Aorta (tissue), 5 donors: ENCODE measurements around the gene CXCR4. TPM values are rescaled to one million over a fixed set of nuclear protein-coding genes. Genes with fewer than 3 reads are reported as not detected.

Experiments used
- ATAC-seq: fragments of 200-7000 bp; cut with Tn5 transposase; one replicate; pipeline ENCODE4 v1.9.1; 2022; ENCODE audit warnings: moderate library complexity; ENCODE audit not compliant: low FRiP score
- DNase-seq, 2 donors: peaks; one replicate each; pipeline ENCODE4 v3.0.0-alpha.2; 2020
- H3K27ac ChIP-seq, 2 donors: one replicate each; pipeline ENCODE4 v1.5.1; 2013; ENCODE audit warnings: low read length in 2 of 2, mild to moderate bottlenecking in 2 of 2, moderate library complexity in 2 of 2, control low read depth in 1 of 2, inconsistent platforms in 1 of 2, low read depth in 1 of 2
- H3K27me3 ChIP-seq, 2 donors: one replicate each; pipeline ENCODE4 v1.6.1; 2013; ENCODE audit warnings: control low read depth in 1 of 2, low read length in 1 of 2, mild to moderate bottlenecking in 1 of 2, moderate library complexity in 1 of 2; ENCODE audit not compliant: insufficient read depth in 2 of 2, control insufficient read depth in 1 of 2
- H3K36me3 ChIP-seq, 2 donors: one replicate each; pipeline ENCODE4 v1.6.1; 2013; ENCODE audit warnings: control low read depth in 1 of 2, low read length in 1 of 2, mild to moderate bottlenecking in 1 of 2; ENCODE audit not compliant: insufficient read depth in 2 of 2, control insufficient read depth in 1 of 2
- H3K4me1 ChIP-seq, 2 donors: one replicate each; pipeline ENCODE4 v1.6.1; 2013; ENCODE audit warnings: low read length in 2 of 2, control low read depth in 1 of 2, mild to moderate bottlenecking in 1 of 2, moderate library complexity in 1 of 2; ENCODE audit not compliant: insufficient read depth in 2 of 2, control insufficient read depth in 1 of 2
- H3K4me3 ChIP-seq, 2 donors: one replicate each; pipeline ENCODE4 v1.5.1; 2013; ENCODE audit warnings: low read length in 2 of 2, control low read depth in 1 of 2, mild to moderate bottlenecking in 1 of 2
- H3K9me3 ChIP-seq: one replicate; pipeline ENCODE4 v1.6.1; 2013; ENCODE audit warnings: mild to moderate bottlenecking, low read length; ENCODE audit not compliant: control insufficient read depth
- WGBS, 2 donors: extraction: QIAGEN DNeasy Blood & Tissue Kit; methylation state at CpG; one replicate each; pipeline ENCODE4 v1.1.7; 2013; 5-methylcytosine and 5-hydroxymethylcytosine counted together
- intact Hi-C, 2 donors: fragments of 100-400 bp; cut with DNase I; formaldehyde crosslinking; loops; one replicate each; pipeline versions ENCODE4 v1.14.2 to v1.15.0; 2022
- polyA plus RNA-seq, 2 donors: library from polyadenylated mRNA; stranded (reverse); fragments of 200-250 nt; gene quantifications; one replicate each; pipeline ENCODE4 v1.2.3, GENCODE V29; 2013
- total RNA-seq, 2 donors: library from RNA; stranded (reverse); fragmentation: NEBNext Ultra II Directional; extraction: Animal tissue kit (Norgen Biotek cat#: 25700); gene quantifications; one replicate each; pipeline ENCODE4 v1.2.1, GENCODE V29; 2021
- donor health status: healthy with polysubstance abuse.
- donor health status: Bipolar disorder and iron deficiency.
- donor health status: DM: no; HTN: no; CAD: no.
- donor health status: DM: no; HTN: no; CAD: no.
- donor health status: DM: yes; HTN: yes; CAD: no.

CXCR4 gene
- total and polyA plus RNA-seq, 4 donors: 0.97 to 23.7 (median 13.9) TPM

DNA sequence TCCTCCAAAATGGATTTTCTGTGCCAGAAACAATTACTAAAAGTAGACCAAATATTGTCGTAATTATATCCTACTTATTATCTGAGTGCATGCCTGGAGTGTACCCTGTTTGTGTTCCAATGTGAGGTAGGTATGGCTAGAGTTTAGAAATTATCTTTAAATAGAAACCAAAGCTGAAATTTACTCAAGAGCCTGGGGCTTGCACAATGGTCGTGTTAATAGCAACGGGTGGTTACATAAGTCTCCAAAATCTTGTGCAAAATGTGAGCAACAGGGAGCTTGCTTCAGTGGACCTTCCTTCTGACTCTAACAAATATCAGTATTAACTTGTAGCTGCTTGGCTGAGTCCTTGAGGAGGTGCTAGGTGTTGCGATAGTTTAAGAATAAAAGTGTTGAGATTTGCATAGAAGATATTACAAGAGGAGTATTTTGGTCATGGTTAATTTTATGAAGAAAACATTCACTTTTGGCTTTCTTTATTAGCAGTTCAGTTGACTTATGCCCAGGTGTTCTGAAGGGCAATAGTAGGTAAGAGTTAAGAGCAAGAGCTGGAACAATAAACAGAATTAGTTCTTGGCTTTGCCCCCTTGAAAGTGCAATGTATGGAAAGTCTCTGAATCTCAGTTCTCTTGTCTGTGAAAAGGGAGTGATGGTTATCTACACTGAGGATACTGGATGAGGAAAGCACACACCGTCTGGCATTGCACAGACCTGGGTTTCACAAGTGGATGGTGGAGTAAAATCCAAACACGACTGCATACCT lies 4.6 kb downstream of the CXCR4 start:
- H3K4me1 ChIP-seq: no peaks in the 10 kb centered on the region
- no peaks in the 10 kb centered on the region for H3K27me3 ChIP-seq
- no peak for ATAC-seq
- no peak overlapping the region for H3K4me3 ChIP-seq
- intact Hi-C loops: no loop called here
- no peak for DNase-seq
- no peaks in the 10 kb centered on the region for H3K36me3 ChIP-seq
- no peak overlapping the region for H3K27ac ChIP-seq
- peaks cover 2% of the 10 kb centered on the region for H3K9me3 ChIP-seq
- WGBS, 2 donors: 80 to 86% methylated on average over 6 of the region's 6 CpGs

DNA sequence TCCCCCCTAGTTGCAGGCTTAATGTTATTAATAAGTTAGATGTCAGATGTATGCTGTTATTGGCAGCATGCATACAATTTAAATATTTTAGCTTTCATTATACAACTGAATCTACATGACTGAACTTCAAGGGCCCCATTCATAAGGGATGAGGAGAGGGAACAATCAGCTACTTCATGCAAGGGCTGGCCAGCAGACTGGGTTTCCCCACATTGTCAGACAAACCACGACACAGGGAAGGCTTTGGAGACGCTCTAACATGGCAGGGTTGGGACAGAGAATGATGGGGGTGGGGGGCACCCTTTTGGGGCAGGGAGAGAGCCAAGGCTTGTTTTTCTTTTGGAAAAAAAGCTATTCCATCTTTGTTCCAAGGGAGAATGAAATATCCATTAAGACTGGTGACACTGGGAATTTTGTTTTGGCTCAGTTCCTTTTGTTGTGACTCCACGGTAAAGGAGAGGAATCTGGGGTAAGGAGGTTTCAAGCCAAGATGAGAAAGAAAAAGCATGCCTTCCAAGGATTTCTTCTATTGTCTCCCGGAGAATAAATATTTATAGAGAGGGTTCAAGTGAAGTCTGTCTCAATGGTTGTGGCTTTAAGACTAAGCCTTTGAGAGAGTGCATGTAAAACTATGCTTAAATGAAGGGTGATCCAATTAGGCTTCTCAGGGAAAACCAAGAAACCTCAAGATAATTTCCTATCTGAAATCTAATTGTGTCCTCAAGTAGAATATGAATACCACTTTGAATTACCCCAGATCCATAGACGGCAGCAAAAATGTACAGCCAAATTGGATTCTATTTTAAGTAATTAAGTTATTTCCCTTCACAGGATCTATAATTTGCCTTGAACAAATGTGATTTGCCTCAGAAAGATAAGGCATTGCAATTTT lies 5.4 kb downstream of the CXCR4 start:
- no peaks in the 10 kb centered on the region for H3K27me3 ChIP-seq
- 35 to 53% methylated on average over 5 of the region's 5 CpGs for WGBS, 2 donors
- H3K9me3 ChIP-seq: peaks cover 2% of the 10 kb centered on the region
- H3K27ac ChIP-seq: no peak overlapping the region
- no peak overlapping the region for H3K4me3 ChIP-seq
- intact Hi-C loops: no loop called here
- ATAC-seq: no peak
- no peak for DNase-seq
- H3K4me1 ChIP-seq: no peaks in the 10 kb centered on the region
- no peaks in the 10 kb centered on the region for H3K36me3 ChIP-seq

GRCh38 chr2:136111711-136112110 lies 6.2 kb downstream of the CXCR4 start:
- H3K4me1 ChIP-seq: no peaks in the 10 kb centered on the region
- H3K27me3 ChIP-seq: no peaks in the 10 kb centered on the region
- DNase-seq (no peak), ATAC-seq (no peak)
- H3K4me3 ChIP-seq: no peak overlapping the region
- H3K36me3 ChIP-seq: no peaks in the 10 kb centered on the region
- WGBS, 2 donors: 62 to 66% methylated on average over 6 of the region's 6 CpGs
- H3K27ac ChIP-seq: no peak overlapping the region
- intact Hi-C loops: no loop called here
- H3K9me3 ChIP-seq: peaks cover 2% of the 10 kb centered on the region

DNA sequence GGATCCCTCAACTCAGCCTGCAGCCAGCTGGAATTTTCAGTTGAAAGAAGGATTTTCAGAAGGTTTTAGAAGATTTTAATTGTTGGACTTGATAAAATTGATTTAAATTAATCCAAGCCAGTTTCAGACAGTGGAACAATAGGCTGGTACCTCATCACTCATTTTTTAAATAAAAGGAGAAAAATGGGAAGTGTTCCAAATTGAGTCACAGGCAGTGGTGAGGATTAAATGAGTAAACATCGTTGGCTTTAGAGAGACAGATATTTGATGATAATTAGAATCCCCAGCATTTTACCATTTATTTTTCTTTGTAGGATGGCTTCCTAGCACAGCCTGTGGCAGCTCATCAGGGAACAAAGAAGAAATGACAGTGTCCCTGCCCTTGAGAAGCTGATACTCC lies 7.4 kb downstream of the CXCR4 start:
- intact Hi-C loops: no loop called here
- DNase-seq (no peak), ATAC-seq (no peak)
- no peaks in the 10 kb centered on the region for H3K36me3 ChIP-seq
- no peak overlapping the region for H3K27ac ChIP-seq
- no peaks in the 10 kb centered on the region for H3K4me1 ChIP-seq
- no peaks in the 10 kb centered on the region for H3K27me3 ChIP-seq
- H3K4me3 ChIP-seq: no peak overlapping the region
- WGBS, 2 donors: 62 to 63% methylated on average over 1 of the region's 1 CpG
- peaks cover 2% of the 10 kb centered on the region for H3K9me3 ChIP-seq

- Histone ChIP-seq H3K4me3 (no peak overlapping the region), H3K9me3 (peaks cover 2% of the 10 kb centered on the region), H3K27ac (no peak overlapping the region), H3K27me3 (peaks cover 0 to 2% of the 10 kb centered on the region in 2 donors), H3K4me1 (no peaks in the 10 kb centered on the region), H3K36me3 (no peaks in the 10 kb centered on the region)
- intact Hi-C loops: no loop called here
- no peak for ATAC-seq
- 66 to 69% methylated on average over 3 of the region's 3 CpGs for WGBS, 2 donors
- DNase-seq: no peak
These were observed 9.5 kb downstream of the CXCR4 start for GRCh38 chr2:136108463-136108862.

- no peak for ATAC-seq
- no peak overlapping the region for H3K27ac ChIP-seq
- peaks cover 0 to 2% of the 10 kb centered on the region in 2 donors for H3K27me3 ChIP-seq
- no peak for DNase-seq
- H3K9me3 ChIP-seq: peaks cover 3% of the 10 kb centered on the region
- no peaks in the 10 kb centered on the region for H3K4me1 ChIP-seq
- no peak overlapping the region for H3K4me3 ChIP-seq
- WGBS, 2 donors: 79 to 83% methylated on average over 6 of the region's 6 CpGs
- H3K36me3 ChIP-seq: no peaks in the 10 kb centered on the region
- intact Hi-C loops: no loop called here
These were observed 10.6 kb downstream of the CXCR4 start for GRCh38 chr2:136107051-136108033.

DNA sequence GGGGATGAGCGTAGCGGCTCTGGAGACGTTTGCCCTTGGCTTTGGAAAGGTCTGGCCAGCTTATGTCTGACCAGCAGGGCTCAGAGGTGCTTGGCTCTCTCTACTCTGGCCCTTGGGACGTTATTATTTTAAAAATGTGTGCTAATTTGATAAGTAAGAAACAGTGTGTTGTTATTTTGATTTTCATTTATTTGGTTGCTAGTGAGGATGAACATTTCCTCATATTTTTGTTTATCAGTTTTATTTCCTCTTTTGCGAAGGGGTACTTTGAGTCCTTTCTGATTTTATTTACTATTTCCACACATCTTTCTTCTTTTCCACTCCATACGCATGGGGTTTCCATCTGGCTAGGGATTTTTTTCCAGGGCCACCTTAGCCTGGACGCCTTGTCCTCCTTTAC lies 11.4 kb downstream of the CXCR4 start:
- whole genome bisulfite sequencing, 2 donors: 64 to 65% methylated on average over 7 of the region's 7 CpGs
- intact Hi-C loops: no loop called here
- peaks cover 0 to 2% of the 10 kb centered on the region in 2 donors for H3K27me3 ChIP-seq
- H3K4me3 ChIP-seq: no peak overlapping the region
- ATAC-seq (no peak), DNase-seq (no peak)
- no peak overlapping the region for H3K27ac ChIP-seq
- no peaks in the 10 kb centered on the region for H3K36me3 ChIP-seq
- H3K9me3 ChIP-seq: peaks cover 2% of the 10 kb centered on the region
- no peaks in the 10 kb centered on the region for H3K4me1 ChIP-seq

GRCh38 chr2:136104977-136105376 lies 13.0 kb downstream of the CXCR4 start:
- H3K27ac ChIP-seq: no peak overlapping the region
- H3K27me3 ChIP-seq: peaks cover 0 to 2% of the 10 kb centered on the region in 2 donors
- H3K36me3 ChIP-seq: no peaks in the 10 kb centered on the region
- 86 to 90% methylated on average over 3 of the region's 3 CpGs for WGBS, 2 donors
- DNase-seq: no peak
- no peak for ATAC-seq
- no peak overlapping the region for H3K4me3 ChIP-seq
- H3K9me3 ChIP-seq: peaks cover 2% of the 10 kb centered on the region
- intact Hi-C loops: no loop called here
- H3K4me1 ChIP-seq: no peaks in the 10 kb centered on the region
